Adrenal gland (tissue), 5 donors: ENCODE results near the gene APAF1.
A peak's percentile ranks its signal among the peaks of the same experiment; 100 is the strongest.

ENCODE experiments used
- POLR2A ChIP-seq, 2 donors: fragments of 450-650 bp; IDR thresholded peaks; one replicate each; pipeline ENCODE4 v1.6.1; 2017; ENCODE audit warnings: antibody characterized with exemption in 2 of 2, mild to moderate bottlenecking in 2 of 2, moderate library complexity in 1 of 2
- TF ChIP-seq, protein P1 (sequence below), 6 experiments: fragments of 450-650 bp in 4 of 6; fragments of 200-600 bp in 2 of 6; sonication (generic) in 1 of 6; IDR thresholded peaks; 1 replicate in 5 of 6; 2 replicates in 1 of 6; pipeline versions ENCODE4 v1.5.1 to v1.8.0; 2016 to 2021; ENCODE audit warnings: antibody characterized with exemption in 6 of 6, mild to moderate bottlenecking in 2 of 6, moderate library complexity in 1 of 6
- donor health status: DM: no; HTN: no; CAD: no.

DNA sequence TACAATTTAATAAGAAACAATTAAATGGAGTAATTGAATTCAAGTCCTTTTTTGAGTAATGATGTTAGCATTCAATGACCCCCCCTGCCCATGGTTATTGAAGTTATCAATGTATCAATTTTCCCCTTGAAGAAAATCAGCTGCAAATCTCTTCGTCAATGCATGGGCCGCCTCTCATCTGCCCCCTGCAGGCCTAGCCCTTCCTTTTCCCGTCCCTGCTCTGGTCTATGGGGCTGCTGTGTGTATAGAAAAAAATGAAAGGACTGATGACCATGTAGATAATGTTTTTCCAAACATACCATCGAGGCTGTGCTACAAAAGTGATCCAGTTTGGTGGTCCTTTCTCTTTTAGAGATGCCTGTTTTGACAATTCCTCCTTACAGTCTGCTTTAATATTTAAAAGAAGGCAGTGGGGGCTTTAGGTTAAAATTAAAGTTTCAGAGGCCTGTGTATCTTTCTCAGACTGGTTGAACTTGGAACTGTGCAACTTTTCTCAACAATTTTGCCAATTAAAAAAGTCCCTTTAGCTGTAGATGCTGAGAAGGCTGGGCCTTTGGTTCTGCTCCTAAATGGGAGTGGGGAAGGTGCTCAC is 98.4 kb downstream of the APAF1 start:
- no peak for TF ChIP-seq POLR2A (IDR thresholded peaks at IDR 0.05)
- TF ChIP-seq, protein P1, sequence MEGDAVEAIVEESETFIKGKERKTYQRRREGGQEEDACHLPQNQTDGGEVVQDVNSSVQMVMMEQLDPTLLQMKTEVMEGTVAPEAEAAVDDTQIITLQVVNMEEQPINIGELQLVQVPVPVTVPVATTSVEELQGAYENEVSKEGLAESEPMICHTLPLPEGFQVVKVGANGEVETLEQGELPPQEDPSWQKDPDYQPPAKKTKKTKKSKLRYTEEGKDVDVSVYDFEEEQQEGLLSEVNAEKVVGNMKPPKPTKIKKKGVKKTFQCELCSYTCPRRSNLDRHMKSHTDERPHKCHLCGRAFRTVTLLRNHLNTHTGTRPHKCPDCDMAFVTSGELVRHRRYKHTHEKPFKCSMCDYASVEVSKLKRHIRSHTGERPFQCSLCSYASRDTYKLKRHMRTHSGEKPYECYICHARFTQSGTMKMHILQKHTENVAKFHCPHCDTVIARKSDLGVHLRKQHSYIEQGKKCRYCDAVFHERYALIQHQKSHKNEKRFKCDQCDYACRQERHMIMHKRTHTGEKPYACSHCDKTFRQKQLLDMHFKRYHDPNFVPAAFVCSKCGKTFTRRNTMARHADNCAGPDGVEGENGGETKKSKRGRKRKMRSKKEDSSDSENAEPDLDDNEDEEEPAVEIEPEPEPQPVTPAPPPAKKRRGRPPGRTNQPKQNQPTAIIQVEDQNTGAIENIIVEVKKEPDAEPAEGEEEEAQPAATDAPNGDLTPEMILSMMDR (IDR thresholded peaks at IDR 0.05), result peak in 5 of 6 experiments; percentile 19 to 45 (median 38)
